Erythroblast (primary cell): ENCODE measurements around the gene GFRA1.
"Not testable (repeated sequence)": the region's sequence is repeated elsewhere in the genome, so short reads cannot be mapped to it uniquely, and the experiment has no call there.

Experiments used
- GATA1 ChIP-seq: IDR thresholded peaks from 2 replicates; pipeline ENCODE4 v1.6.1; 2011; ENCODE audit warnings: low read depth, mild to moderate bottlenecking, control low read depth, low read length, moderate library complexity
- POLR2A ChIP-seq: IDR thresholded peaks from 2 replicates; pipeline ENCODE4 v1.6.1; 2011; ENCODE audit warnings: mild to moderate bottlenecking, low read length

- TF ChIP-seq POLR2A, GATA1: not testable (repeated sequence)
Observed at GRCh38 chr10:116053009-116053730, 219.8 kb downstream of the GFRA1 start.
